HepG2 (cell line): Measurements from ENCODE around the gene NOXA1. TPM values are rescaled to one million over a fixed set of nuclear protein-coding genes. Genes with fewer than 3 reads are reported as not detected.
A peak's percentile ranks its signal among the peaks of the same experiment; 100 is the strongest.
"Not testable (repeated sequence)": the region's sequence is repeated elsewhere in the genome, so short reads cannot be mapped to it uniquely, and the experiment has no call there.

Experiments
- ATAC-seq: fragments of 200-7000 bp; cut with Tn5 transposase; 3 replicates; pipeline ENCODE4 v1.9.1; 2020; ENCODE audit warnings: mild to moderate bottlenecking, moderate library complexity
- BruUV-seq: library from RNA; stranded (reverse); fragments of 400-500 nt; replicated peaks from 2 replicates; lab custom pipeline; 2021; lab: Mats Ljungman, UMichigan
- CTCF ChIA-PET: fragments of 300-600 bp; formaldehyde crosslinking; extraction: SDS; loops from one replicate; lab custom pipeline; 2021; ENCODE audit warnings: low total read pairs, inconsistent platforms, low intra/inter-chr PET ratio; lab: Yijun Ruan, JAX
- POLR2A ChIA-PET: fragments of 350-600 bp; sonication (Branson Sonifier 250); formaldehyde crosslinking; loops from one replicate; lab custom pipeline; 2020; ENCODE audit warnings: antibody characterized with exemption, inconsistent platforms; lab: Yijun Ruan, JAX
- DNase-seq: peaks from one replicate; pipeline ENCODE4 v3.0.0-alpha.2; 2015; ENCODE audit warnings: low spot score
- FAIRE-seq: peaks from 3 replicates; lab custom pipeline; 2011; peaks lifted over from hg19 to GRCh38; lab: Jason Lieb, UNC
- H2AFZ ChIP-seq: one replicate; pipeline ENCODE4 v1.6.1; 2011; ENCODE audit warnings: low read length, inconsistent platforms
- H3K27ac ChIP-seq: fragments of 300-600 bp; 3 replicates; pipeline ENCODE4 v1.8.0; 2011; ENCODE audit warnings: mixed run types, mild to moderate bottlenecking, mixed read lengths, low read length, inconsistent platforms; ENCODE audit not compliant: insufficient read depth; ENCODE audit errors: extremely low read length
- H3K27me3 ChIP-seq, 2 experiments: fragments of 200-600 bp in 1 of 2; 2 replicates in 1 of 2; 3 replicates in 1 of 2; pipeline versions ENCODE4 v1.6.0 to v1.8.0; 2011; ENCODE audit warnings: low read length in 2 of 2, mild to moderate bottlenecking in 2 of 2, moderate library complexity in 2 of 2, inconsistent platforms in 1 of 2; ENCODE audit not compliant: insufficient read depth in 2 of 2, control insufficient read depth in 1 of 2
- H3K36me3 ChIP-seq, 2 experiments: fragments of 200-600 bp in 1 of 2; replicated peaks in 1 of 2; 2 replicates in 1 of 2; 3 replicates in 1 of 2; pipeline versions ENCODE4 v1.5.1 to v1.8.0; 2011; ENCODE audit warnings: low read length in 2 of 2, inconsistent platforms in 1 of 2; ENCODE audit not compliant: insufficient read depth in 2 of 2, control insufficient read depth in 1 of 2
- H3K4me1 ChIP-seq: 2 replicates; pipeline ENCODE4 v1.5.1; 2012; ENCODE audit warnings: low read length, inconsistent platforms; ENCODE audit not compliant: insufficient read depth
- H3K4me2 ChIP-seq: 2 replicates; pipeline ENCODE4 v1.6.0; 2011; ENCODE audit warnings: low read depth, low read length, inconsistent platforms
- H3K4me3 ChIP-seq, 3 experiments: fragments of 200-600 bp in 1 of 3; sonication (generic), shearing (Covaris generic) in 1 of 3; replicated peaks in 1 of 3; 2 replicates each; pipeline ENCODE4 v1.5.1; 2011 to 2016; ENCODE audit warnings: low read length in 3 of 3, inconsistent platforms in 2 of 3, low read depth in 2 of 3, mild to moderate bottlenecking in 2 of 3, control low read depth in 1 of 3, mixed read lengths in 1 of 3; ENCODE audit not compliant: insufficient read depth in 1 of 3
- H3K79me2 ChIP-seq: one replicate; pipeline ENCODE4 v1.6.1; 2011; ENCODE audit warnings: low read length, inconsistent platforms; ENCODE audit not compliant: insufficient read depth
- H3K9ac ChIP-seq: 2 replicates; pipeline ENCODE4 v1.6.0; 2011; ENCODE audit warnings: mild to moderate bottlenecking, low read depth, low read length, inconsistent platforms; ENCODE audit not compliant: insufficient read depth
- H3K9me3 ChIP-seq: 2 replicates; pipeline ENCODE4 v1.5.1; 2012; ENCODE audit warnings: mild to moderate bottlenecking, low read length
- H4K20me1 ChIP-seq: 2 replicates; pipeline ENCODE4 v1.6.0; 2011; ENCODE audit warnings: inconsistent platforms, mild to moderate bottlenecking, low read length, moderate library complexity; ENCODE audit not compliant: insufficient read depth
- ELF1 ChIP-seq: sonication (generic); formaldehyde crosslinking; IDR thresholded peaks from 2 replicates; pipeline ENCODE4 v1.4.0; 2020; ENCODE audit warnings: missing genetic modification reagents
- HNRNPL ChIP-seq: fragments of 200-400 bp; formaldehyde crosslinking; IDR thresholded peaks from 2 replicates; pipeline ENCODE4 v1.6.1; 2017; ENCODE audit warnings: mild to moderate bottlenecking, low read depth, low read length
- ZBTB33 ChIP-seq: sonication (generic); formaldehyde crosslinking; IDR thresholded peaks from 2 replicates; pipeline ENCODE4 v1.4.0; 2020; ENCODE audit warnings: missing genetic modification reagents
- ZNF232 ChIP-seq: sonication (generic); formaldehyde crosslinking; IDR thresholded peaks from 2 replicates; pipeline ENCODE4 v1.4.0; 2020; ENCODE audit warnings: missing genetic modification reagents, borderline replicate concordance
- ZNF687 ChIP-seq: sonication (generic); formaldehyde crosslinking; IDR thresholded peaks from 2 replicates; pipeline ENCODE4 v1.5.1; 2020; ENCODE audit warnings: mild to moderate bottlenecking, missing genetic modification reagents, moderate library complexity
- WGBS: methylation state at CpG from one replicate; pipeline ENCODE4 v1.1.6; 2017; ENCODE audit warnings: low lambda C conversion rate; 5-methylcytosine and 5-hydroxymethylcytosine counted together
- in situ Hi-C: cut with HindIII; loops from 2 replicates; pipeline ENCODE4 v1.10.0; 2017; ENCODE audit warnings: low pct_unique_long_range_greater_than_20kb; ENCODE audit not compliant: extremely low pct_ligation_motif_present
- intact Hi-C: fragments of 100-400 bp; cut with micrococcal nuclease; formaldehyde crosslinking; loops from one replicate; pipeline ENCODE4 v1.10.0; 2022; ENCODE audit not compliant: unreplicated experiment
- polyA plus RNA-seq, 8 experiments: library from polyadenylated mRNA; depleted of rRNA in 3 of 8; stranded (reverse) in 7 of 8; unstranded in 1 of 8; fragments of >200 nt; fragmentation: Illumina TruSeq in 4 of 8; extraction: Trizol in 4 of 8; gene quantifications; 2 replicates each; pipeline versions ENCODE4 v1.2.1 to v1.2.3, GENCODE V29; 2011 to 2016; ENCODE audit warnings: low read depth in 4 of 8, missing spikeins in 1 of 8, mixed read lengths in 1 of 8; ENCODE audit not compliant: insufficient read depth in 1 of 8
- total RNA-seq, 5 experiments: library from RNA; depleted of rRNA; stranded (reverse); fragments of >200 nt; fragmentation: Illumina TruSeq; extraction: Trizol; gene quantifications; 2 replicates each; pipeline ENCODE4 v1.2.3, GENCODE V29; 2016; ENCODE audit warnings: low read depth in 1 of 5

NOXA1 gene
- total and polyA plus RNA-seq, 2 of the 13 experiments (the other 11 are each of a cell fraction or from before 2014, with no cell fraction given) = 0.78 to 1.2 TPM

- intact Hi-C loops, H3K4me3 ChIP-seq, H4K20me1 ChIP-seq, H2AFZ ChIP-seq, in situ Hi-C loops, H3K36me3 ChIP-seq, H3K9me3 ChIP-seq, BruUV-seq, H3K27ac ChIP-seq, FAIRE-seq, H3K79me2 ChIP-seq, H3K27me3 ChIP-seq, POLR2A ChIA-PET, H3K9ac ChIP-seq, H3K4me2 ChIP-seq, DNase-seq, ATAC-seq, CTCF ChIA-PET: not testable (repeated sequence)
- peaks cover 16% of the 10 kb centered on the region for H3K4me1 ChIP-seq
- WGBS = 85% methylated on average over 37 of the region's 37 CpGs
These were observed 44.3 kb upstream of the NOXA1 start for GRCh38 chr9:137378688-137379410.

DNA sequence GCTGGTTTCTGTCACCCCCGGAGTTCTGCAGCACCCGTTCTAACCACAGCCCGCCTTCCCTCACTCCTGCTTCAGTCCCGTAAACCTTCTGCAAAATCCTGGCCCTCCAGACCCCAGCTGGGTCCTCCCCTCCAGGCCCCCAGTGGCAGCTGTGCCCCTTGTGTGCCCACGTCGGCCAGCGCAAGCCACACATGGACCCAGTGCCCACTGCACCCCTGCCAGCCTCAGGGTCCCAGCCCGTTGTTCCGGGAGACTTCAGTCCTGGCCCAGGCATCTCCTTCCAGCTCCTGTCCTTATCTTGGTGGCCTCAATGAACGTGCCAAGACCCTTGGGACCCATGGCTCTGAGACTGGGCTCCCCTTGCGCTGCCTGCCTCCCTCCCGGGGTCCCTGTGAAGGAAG, 43.4 kb upstream of the NOXA1 start:
- H3K27ac ChIP-seq = no peak overlapping the region
- no peak for ATAC-seq
- POLR2A ChIA-PET = no interaction called here
- peaks cover 23% of the 10 kb centered on the region for H3K4me1 ChIP-seq
- H4K20me1 ChIP-seq = no peaks in the 10 kb centered on the region
- no peak overlapping the region for H3K9ac ChIP-seq
- in situ Hi-C loops = no loop called here
- no peaks in the 10 kb centered on the region for H3K9me3 ChIP-seq
- TF ChIP-seq HNRNPL (0 out of 2 replicates have a peak, but pooled peaks have one; percentile 24), ELF1 (CRISPR knock-in tag) (no peak), ZNF687 (no peak), ZNF232 (CRISPR knock-in tag) (no peak), ZBTB33 (CRISPR knock-in tag) (no peak)
- CTCF ChIA-PET = no interaction called here
- no TSS peak for BruUV-seq
- intact Hi-C loops = no loop called here
- DNase-seq = no peak
- H3K4me3 ChIP-seq = no peak overlapping the region
- H2AFZ ChIP-seq = no peak overlapping the region
- no peaks in the 10 kb centered on the region for H3K79me2 ChIP-seq
- WGBS = 50% methylated on average over 10 of the region's 12 CpGs
- no peak for FAIRE-seq
- H3K36me3 ChIP-seq = no peaks in the 10 kb centered on the region
- no peak overlapping the region for H3K4me2 ChIP-seq
- H3K27me3 ChIP-seq = no peaks in the 10 kb centered on the region; a peak in 1 of 5 replicates
